IMR-90 (cell line): ENCODE measurements around the gene PHC3. TPM values are rescaled to one million over a fixed set of nuclear protein-coding genes. Genes with fewer than 3 reads are reported as not detected.

Experiments used
- ATAC-seq: fragments of 200-7000 bp; cut with Tn5 transposase; 2 replicates; pipeline ENCODE4 v1.9.1; 2020; ENCODE audit warnings: low read depth, mild to moderate bottlenecking, moderate library complexity
- BruUV-seq: library from RNA; stranded (reverse); fragments of 400-500 nt; replicated peaks from 2 replicates; lab custom pipeline; 2021; lab: Mats Ljungman, UMichigan
- CTCF ChIA-PET: fragments of 300-600 bp; formaldehyde crosslinking; extraction: SDS; loops from one replicate; lab custom pipeline; 2021; ENCODE audit warnings: antibody characterized with exemption; lab: Yijun Ruan, JAX
- POLR2A ChIA-PET: fragments of 300-600 bp; sonication (Branson Sonifier 250); formaldehyde crosslinking; loops from one replicate; lab custom pipeline; 2022; ENCODE audit warnings: antibody characterized with exemption; ENCODE audit not compliant: unreplicated experiment; lab: Charles Lee
- DNase-seq: peaks from one replicate; pipeline ENCODE4 v3.0.0; 2013
- H2AFZ ChIP-seq: replicated peaks from 2 replicates; pipeline ENCODE3; 2013; ENCODE audit warnings: low read length, mild to moderate bottlenecking; ENCODE audit not compliant: poor library complexity
- H2AK5ac ChIP-seq: 2 replicates; pipeline ENCODE4 v1.6.1; 2013; ENCODE audit warnings: low read depth, low read length, inconsistent platforms
- H2AK9ac ChIP-seq: replicated peaks from 2 replicates; pipeline ENCODE3; 2013; ENCODE audit warnings: mild to moderate bottlenecking, low read depth, low read length, moderate library complexity; ENCODE audit not compliant: poor library complexity
- H2BK120ac ChIP-seq: 2 replicates; pipeline ENCODE4 v1.6.1; 2013; ENCODE audit warnings: low read depth, low read length, inconsistent platforms
- H2BK15ac ChIP-seq: 3 replicates; pipeline ENCODE4 v1.6.1; 2013; ENCODE audit warnings: low read depth, low read length, inconsistent platforms
- H2BK20ac ChIP-seq: 2 replicates; pipeline ENCODE4 v1.6.1; 2013; ENCODE audit warnings: low read depth, mild to moderate bottlenecking, inconsistent platforms, low read length, moderate library complexity
- H2BK5ac ChIP-seq: 2 replicates; pipeline ENCODE4 v1.6.1; 2013; ENCODE audit warnings: mild to moderate bottlenecking, low read depth, low read length, inconsistent platforms; ENCODE audit not compliant: poor library complexity, severe bottlenecking
- H3K14ac ChIP-seq: replicated peaks from 2 replicates; pipeline ENCODE4 v1.6.1; 2013; ENCODE audit warnings: low read depth, low read length, inconsistent platforms
- H3K18ac ChIP-seq: 2 replicates; pipeline ENCODE4 v1.6.1; 2013; ENCODE audit warnings: low read depth, low read length, control low read depth
- H3K23ac ChIP-seq: 2 replicates; pipeline ENCODE4 v1.6.1; 2013; ENCODE audit warnings: low read depth, low read length, inconsistent platforms
- H3K27ac ChIP-seq: 2 replicates; pipeline ENCODE4 v1.5.1; 2013; ENCODE audit warnings: mild to moderate bottlenecking, control low read depth, low read length; ENCODE audit not compliant: insufficient read depth
- H3K27me3 ChIP-seq: 2 replicates; pipeline ENCODE4 v1.6.1; 2013; ENCODE audit warnings: low read length; ENCODE audit not compliant: control insufficient read depth, insufficient read depth
- H3K36me3 ChIP-seq: 2 replicates; pipeline ENCODE4 v1.6.1; 2013; ENCODE audit warnings: low read length, mixed read lengths; ENCODE audit not compliant: control insufficient read depth, insufficient read depth
- H3K4ac ChIP-seq: 2 replicates; pipeline ENCODE4 v1.6.1; 2013; ENCODE audit warnings: low read depth, low read length, inconsistent platforms
- H3K4me1 ChIP-seq: 2 replicates; pipeline ENCODE4 v1.6.1; 2013; ENCODE audit warnings: low read length, mixed read lengths; ENCODE audit not compliant: control insufficient read depth, insufficient read depth
- H3K4me2 ChIP-seq: 2 replicates; pipeline ENCODE4 v1.6.1; 2013; ENCODE audit warnings: low read depth, mild to moderate bottlenecking, control low read depth, low read length, moderate library complexity
- H3K4me3 ChIP-seq: 2 replicates; pipeline ENCODE4 v1.5.1; 2013; ENCODE audit warnings: low read depth, mild to moderate bottlenecking, control low read depth, low read length, moderate library complexity; ENCODE audit not compliant: insufficient read depth
- H3K56ac ChIP-seq: 2 replicates; pipeline ENCODE4 v1.6.1; 2013; ENCODE audit warnings: low read length, inconsistent platforms; ENCODE audit not compliant: insufficient read depth; ENCODE audit errors: extremely low read depth
- H3K79me1 ChIP-seq, 2 experiments: 2 replicates each; pipeline ENCODE4 v1.6.1; 2013; ENCODE audit warnings: low read length in 2 of 2, inconsistent platforms in 1 of 2, low read depth in 1 of 2
- H3K9ac ChIP-seq: 2 replicates; pipeline ENCODE4 v1.6.1; 2013; ENCODE audit warnings: low read depth, low read length, control low read depth
- H3K9me1 ChIP-seq: 2 replicates; pipeline ENCODE4 v1.6.1; 2013; ENCODE audit warnings: low read length, inconsistent platforms; ENCODE audit not compliant: insufficient read depth
- H3K9me3 ChIP-seq: 2 replicates; pipeline ENCODE4 v1.6.1; 2013; ENCODE audit warnings: low read length; ENCODE audit not compliant: control insufficient read depth, insufficient read depth
- H4K20me1 ChIP-seq: 2 replicates; pipeline ENCODE4 v1.6.1; 2013; ENCODE audit warnings: low read length, inconsistent platforms; ENCODE audit not compliant: insufficient read depth
- H4K5ac ChIP-seq: 2 replicates; pipeline ENCODE4 v1.6.1; 2013; ENCODE audit warnings: mild to moderate bottlenecking, low read depth, low read length, control low read depth
- H4K8ac ChIP-seq, 2 experiments: 2 replicates each; pipeline ENCODE4 v1.6.1; 2013; ENCODE audit warnings: low read depth in 2 of 2, low read length in 2 of 2, control low read depth in 1 of 2, inconsistent platforms in 1 of 2
- H4K91ac ChIP-seq: 2 replicates; pipeline ENCODE4 v1.6.1; 2013; ENCODE audit warnings: low read depth, low read length, inconsistent platforms; ENCODE audit not compliant: insufficient read depth
- BHLHE40 ChIP-seq: fragments of 150-350 bp; IDR thresholded peaks from 2 replicates; pipeline ENCODE4 v1.6.1; 2016; ENCODE audit warnings: mild to moderate bottlenecking, low read depth, low read length
- CEBPB ChIP-seq: IDR thresholded peaks from 2 replicates; pipeline ENCODE4 v1.6.1; 2012; ENCODE audit warnings: low read depth, low read length, improper control_type of control experiment
- CHD1 ChIP-seq: IDR thresholded peaks from 2 replicates; pipeline ENCODE4 v1.6.1; 2012; ENCODE audit warnings: low read depth, low read length, improper control_type of control experiment
- FOS ChIP-seq: fragments of 150-350 bp; IDR thresholded peaks from 2 replicates; pipeline ENCODE4 v1.6.1; 2016; ENCODE audit warnings: low read depth, low read length
- MAFK ChIP-seq: IDR thresholded peaks from 2 replicates; pipeline ENCODE4 v1.6.1; 2012; ENCODE audit warnings: low read depth, low read length, improper control_type of control experiment
- MAZ ChIP-seq: IDR thresholded peaks from 2 replicates; pipeline ENCODE4 v1.6.1; 2012; ENCODE audit warnings: low read depth, mild to moderate bottlenecking, low read length, improper control_type of control experiment, moderate library complexity, borderline replicate concordance
- MXI1 ChIP-seq: IDR thresholded peaks from 2 replicates; pipeline ENCODE4 v1.6.1; 2012; ENCODE audit warnings: low read depth, mild to moderate bottlenecking, low read length, moderate library complexity, borderline replicate concordance
- NFE2L2 ChIP-seq: fragments of 150-350 bp; IDR thresholded peaks from 2 replicates; pipeline ENCODE4 v1.6.1; 2016; ENCODE audit warnings: low read depth, mild to moderate bottlenecking, low read length
- POLR2A ChIP-seq: IDR thresholded peaks from 2 replicates; pipeline ENCODE4 v1.6.1; 2012; ENCODE audit warnings: mild to moderate bottlenecking, low read depth, low read length
- RAD21 ChIP-seq: IDR thresholded peaks from 2 replicates; pipeline ENCODE4 v1.6.1; 2012; ENCODE audit warnings: low read length, improper control_type of control experiment
- RCOR1 ChIP-seq: IDR thresholded peaks from 2 replicates; pipeline ENCODE4 v1.6.1; 2012; ENCODE audit warnings: mild to moderate bottlenecking, low read length, improper control_type of control experiment; ENCODE audit not compliant: insufficient replicate concordance
- RFX5 ChIP-seq: IDR thresholded peaks from 2 replicates; pipeline ENCODE4 v1.8.0; 2012; ENCODE audit warnings: low read depth, mild to moderate bottlenecking, low read length, moderate library complexity
- SMC3 ChIP-seq: fragments of 150-350 bp; IDR thresholded peaks from 2 replicates; pipeline ENCODE4 v1.6.1; 2016; ENCODE audit warnings: low read depth, mild to moderate bottlenecking, antibody characterized with exemption, low read length, moderate library complexity
- WGBS, 2 experiments: methylation state at CpG; one replicate each; pipeline versions ENCODE4 v1.1.5 to v1.1.7; 2013; ENCODE audit warnings: missing lambda C conversion rate in 2 of 2; ENCODE audit not compliant: insufficient read length in 1 of 2; ENCODE audit errors: extremely low coverage in 2 of 2; 5-methylcytosine and 5-hydroxymethylcytosine counted together
- dilution Hi-C: fragments of 300-500 bp; cut with HindIII; formaldehyde crosslinking; loops from one replicate; pipeline ENCODE4 v1.14.3; 2018; ENCODE audit warnings: low sequenced_read_pairs; ENCODE audit not compliant: unreplicated experiment
- in situ Hi-C: fragments of 300-500 bp; cut with MboI; formaldehyde crosslinking; loops from 3 replicates; pipeline ENCODE4 v1.14.3; 2019; ENCODE audit warnings: low sequenced_read_pairs, inconsistent platforms, mixed read lengths
- intact Hi-C: fragments of 100-400 bp; cut with micrococcal nuclease; formaldehyde crosslinking; loops from 2 replicates; pipeline ENCODE4 v1.10.0; 2022
- polyA plus RNA-seq, 3 experiments: library from polyadenylated mRNA; depleted of rRNA; stranded (reverse); fragments of >200 nt; gene quantifications; 2 replicates each; pipeline ENCODE4 v1.2.3, GENCODE V29; 2012; ENCODE audit warnings: low replicate concordance in 1 of 3
- total RNA-seq: library from RNA; depleted of rRNA; stranded (reverse); fragments of >200 nt; gene quantifications from 2 replicates; pipeline ENCODE4 v1.2.3, GENCODE V29; 2012
- TF ChIP-seq, protein P1 (sequence below): fragments of 150-350 bp; IDR thresholded peaks from 2 replicates; pipeline ENCODE4 v1.6.1; 2016; ENCODE audit warnings: low read depth, mild to moderate bottlenecking, low read length, moderate library complexity, borderline replicate concordance
- TF ChIP-seq, protein P2 (sequence below): conservative IDR thresholded peaks from 2 replicates; pipeline ENCODE4 v1.5.1; 2012; ENCODE audit warnings: mild to moderate bottlenecking, low read depth, low read length, improper control_type of control experiment
- TF ChIP-seq, protein P3 (sequence below): fragments of 150-350 bp; IDR thresholded peaks from 2 replicates; pipeline ENCODE4 v1.6.1; 2017; ENCODE audit warnings: mild to moderate bottlenecking, antibody characterized with exemption, low read length, low read depth

Gene PHC3
- total and polyA plus RNA-seq, 2 of the 4 experiments (the other 2 are of a cell fraction): 18.3 to 26.3 TPM

DNA sequence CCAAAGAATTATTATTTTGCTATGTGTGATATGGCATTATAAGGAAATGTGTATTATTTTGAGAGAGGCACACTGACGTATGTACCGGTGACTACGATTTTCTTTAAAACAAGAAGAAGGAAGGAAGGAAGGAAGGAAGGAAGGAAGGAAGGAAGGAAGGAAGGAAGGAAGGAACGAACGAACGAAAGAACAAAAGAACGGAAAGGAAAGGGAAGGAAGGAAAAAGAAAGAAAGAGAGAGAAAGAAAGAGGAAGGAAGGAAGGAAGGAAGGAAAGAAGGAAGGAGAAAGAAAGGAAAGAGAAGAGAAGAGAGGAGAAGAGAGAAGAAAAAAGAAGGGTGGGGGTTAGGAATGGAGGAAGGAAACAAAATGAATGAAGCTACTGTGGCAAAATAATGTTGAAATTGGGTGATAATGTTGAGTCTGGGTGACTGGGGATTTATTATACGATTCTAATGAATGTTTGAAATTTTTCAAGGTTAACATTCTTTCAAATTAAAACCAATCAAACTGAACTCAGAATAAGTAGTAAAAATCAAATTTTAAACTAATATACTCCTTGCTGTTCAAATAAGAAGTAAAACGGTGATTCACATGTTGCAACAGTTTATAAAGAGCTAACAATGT is 70.3 kb downstream of the PHC3 start:
- in situ Hi-C loops (no loop called here), intact Hi-C loops (loop anchor here (5.0 kb wide), 1 partner anchor 61 kb away; no protein-coding TSS in a partner anchor), dilution Hi-C loops (no loop called here)
- Histone ChIP-seq H3K27ac (no peak overlapping the region), H3K56ac (no peak overlapping the region), H3K79me1 (peaks cover 10 to 11% of the 10 kb centered on the region in 2 experiments; a peak in 3 of 4 replicates), H4K5ac (no peak overlapping the region), H3K9me1 (no peaks in the 10 kb centered on the region), H3K14ac (no peak overlapping the region), H3K4me3 (no peak overlapping the region), H2BK120ac (no peak overlapping the region), H3K9me3 (no peaks in the 10 kb centered on the region), H3K23ac (no peak overlapping the region), H3K9ac (no peak overlapping the region), H4K8ac (no peak overlapping the region), H2AK5ac (no peak overlapping the region), H3K4me1 (no peaks in the 10 kb centered on the region), H3K36me3 (peaks cover 23% of the 10 kb centered on the region), H3K4me2 (no peak overlapping the region), H4K20me1 (no peaks in the 10 kb centered on the region), H2BK5ac (no peak overlapping the region), H3K18ac (no peak overlapping the region), H2BK15ac (no peak overlapping the region), H2BK20ac (no peak overlapping the region), H2AFZ (no peak overlapping the region), H3K4ac (no peak overlapping the region), H2AK9ac (no peak overlapping the region), H4K91ac (no peak overlapping the region), H3K27me3 (no peaks in the 10 kb centered on the region)
- POLR2A ChIA-PET: no interaction called here
- no TSS peak for BruUV-seq
- TF ChIP-seq MXI1 (no peak), NFE2L2 (no peak), CEBPB (no peak), FOS (no peak), POLR2A (no peak), MAFK (no peak), CHD1 (no peak), RAD21 (no peak), RCOR1 (no peak), MAZ (no peak), BHLHE40 (no peak), RFX5 (no peak), SMC3 (no peak)
- TF ChIP-seq, protein P1, sequence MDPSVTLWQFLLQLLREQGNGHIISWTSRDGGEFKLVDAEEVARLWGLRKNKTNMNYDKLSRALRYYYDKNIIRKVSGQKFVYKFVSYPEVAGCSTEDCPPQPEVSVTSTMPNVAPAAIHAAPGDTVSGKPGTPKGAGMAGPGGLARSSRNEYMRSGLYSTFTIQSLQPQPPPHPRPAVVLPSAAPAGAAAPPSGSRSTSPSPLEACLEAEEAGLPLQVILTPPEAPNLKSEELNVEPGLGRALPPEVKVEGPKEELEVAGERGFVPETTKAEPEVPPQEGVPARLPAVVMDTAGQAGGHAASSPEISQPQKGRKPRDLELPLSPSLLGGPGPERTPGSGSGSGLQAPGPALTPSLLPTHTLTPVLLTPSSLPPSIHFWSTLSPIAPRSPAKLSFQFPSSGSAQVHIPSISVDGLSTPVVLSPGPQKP: no peak
- TF ChIP-seq, protein P2, sequence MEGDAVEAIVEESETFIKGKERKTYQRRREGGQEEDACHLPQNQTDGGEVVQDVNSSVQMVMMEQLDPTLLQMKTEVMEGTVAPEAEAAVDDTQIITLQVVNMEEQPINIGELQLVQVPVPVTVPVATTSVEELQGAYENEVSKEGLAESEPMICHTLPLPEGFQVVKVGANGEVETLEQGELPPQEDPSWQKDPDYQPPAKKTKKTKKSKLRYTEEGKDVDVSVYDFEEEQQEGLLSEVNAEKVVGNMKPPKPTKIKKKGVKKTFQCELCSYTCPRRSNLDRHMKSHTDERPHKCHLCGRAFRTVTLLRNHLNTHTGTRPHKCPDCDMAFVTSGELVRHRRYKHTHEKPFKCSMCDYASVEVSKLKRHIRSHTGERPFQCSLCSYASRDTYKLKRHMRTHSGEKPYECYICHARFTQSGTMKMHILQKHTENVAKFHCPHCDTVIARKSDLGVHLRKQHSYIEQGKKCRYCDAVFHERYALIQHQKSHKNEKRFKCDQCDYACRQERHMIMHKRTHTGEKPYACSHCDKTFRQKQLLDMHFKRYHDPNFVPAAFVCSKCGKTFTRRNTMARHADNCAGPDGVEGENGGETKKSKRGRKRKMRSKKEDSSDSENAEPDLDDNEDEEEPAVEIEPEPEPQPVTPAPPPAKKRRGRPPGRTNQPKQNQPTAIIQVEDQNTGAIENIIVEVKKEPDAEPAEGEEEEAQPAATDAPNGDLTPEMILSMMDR: no peak
- TF ChIP-seq, protein P3, sequence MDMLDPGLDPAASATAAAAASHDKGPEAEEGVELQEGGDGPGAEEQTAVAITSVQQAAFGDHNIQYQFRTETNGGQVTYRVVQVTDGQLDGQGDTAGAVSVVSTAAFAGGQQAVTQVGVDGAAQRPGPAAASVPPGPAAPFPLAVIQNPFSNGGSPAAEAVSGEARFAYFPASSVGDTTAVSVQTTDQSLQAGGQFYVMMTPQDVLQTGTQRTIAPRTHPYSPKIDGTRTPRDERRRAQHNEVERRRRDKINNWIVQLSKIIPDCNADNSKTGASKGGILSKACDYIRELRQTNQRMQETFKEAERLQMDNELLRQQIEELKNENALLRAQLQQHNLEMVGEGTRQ: no peak
- ATAC-seq: no peak
- CTCF ChIA-PET: no interaction called here
- 100% methylated on average over 7 of the region's 9 CpGs; no CpG with 5 or more reads in 1 of the 2 experiments for WGBS, 2 experiments
- DNase-seq: no peak
